ENCODE results near the gene CXXC5. TPM values are rescaled to one million over a fixed set of nuclear protein-coding genes. Genes with fewer than 3 reads are reported as not detected.

Gene CXXC5
- total and polyA plus RNA-seq, 9 of the 15 experiments (the other 6 are each of a cell fraction or from before 2014, with no cell fraction given) = 1.9 to 123 (median 45.8) TPM

DNA sequence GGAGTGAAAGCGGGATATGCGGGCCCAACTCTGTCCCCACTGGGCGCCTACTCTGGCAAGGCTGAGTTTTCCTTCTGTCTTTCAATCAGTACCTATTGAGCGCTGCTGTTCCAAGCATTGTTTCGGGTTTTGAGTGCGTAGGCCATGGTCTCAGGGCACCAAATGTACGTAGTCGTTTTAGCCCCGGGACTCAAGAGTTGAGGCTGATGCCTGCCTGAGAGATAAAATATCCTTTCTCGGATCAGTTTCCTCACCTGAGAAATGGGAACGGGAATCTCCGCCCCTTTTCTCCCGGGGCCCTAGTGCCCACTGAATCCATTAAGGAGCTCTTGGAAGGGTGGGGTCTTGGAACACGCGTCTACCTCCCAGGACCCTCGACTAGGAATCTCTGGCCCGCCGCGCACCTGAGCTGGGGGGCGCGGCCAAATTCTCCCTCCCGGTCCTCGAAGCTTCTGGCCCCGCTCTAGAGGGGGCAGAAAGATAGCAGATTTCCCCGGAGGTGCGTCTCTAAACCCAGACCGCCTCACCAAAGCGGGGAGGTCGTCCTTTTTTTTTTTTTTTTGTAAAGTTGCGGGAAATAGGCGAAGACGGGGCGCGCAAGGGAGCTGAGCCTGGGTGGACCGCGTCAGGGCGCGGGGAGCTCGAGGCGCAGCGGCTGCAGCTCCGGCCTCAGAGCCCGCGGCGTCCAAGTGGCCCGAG lies 494 bp upstream of the CXXC5 start (continued):
- TF ChIP-seq MGA (IDR thresholded peaks at IDR 0.05) = peak; percentile 20; the same call in 1 of the 2 replicates
- peak; percentile 12 for TF ChIP-seq RBBP5 (IDR thresholded peaks at IDR 0.05; ENCODE audit: borderline replicate concordance, insufficient read depth, low read length, poor library complexity, severe bottlenecking)
- TF ChIP-seq ZBTB11 (CRISPR knock-in tag; IDR thresholded peaks at IDR 0.05) = peak in 1 of 3 experiments; percentile 59; a peak in 1 of 6 replicates
- TF ChIP-seq FOXJ2 (tag; IDR thresholded peaks at IDR 0.05) = no peak
- TF ChIP-seq TAF1 (IDR thresholded peaks at IDR 0.05; ENCODE audit: control insufficient read depth, extremely low read depth, insufficient read depth, low read length, severe bottlenecking) = no peak
- no peak for TF ChIP-seq TCFL5 (CRISPR knock-in tag; conservative IDR thresholded peaks at IDR 0.05)
- 0 out of 2 replicates have a peak, but pooled peaks have one; percentile 44 for TF ChIP-seq ZNF12 (CRISPR knock-in tag; IDR thresholded peaks at IDR 0.05)

Measured in K562 (cell line).